Upper lobe of right lung (tissue), 1 donor: Measurements from ENCODE around the gene STOML2. TPM values are rescaled to one million over a fixed set of nuclear protein-coding genes. Genes with fewer than 3 reads are reported as not detected.
"Not testable (repeated sequence)": the region's sequence is repeated elsewhere in the genome, so short reads cannot be mapped to it uniquely, and the experiment has no call there.

Source experiments
- ATAC-seq: fragments of 200-7000 bp; cut with Tn5 transposase; one replicate; pipeline ENCODE4 v1.9.1; 2020; ENCODE audit warnings: mild to moderate bottlenecking, moderate library complexity
- DNase-seq: peaks from one replicate; pipeline ENCODE4 v3.0.0-alpha.2; 2020
- H3K27ac ChIP-seq: fragments of 200-600 bp; one replicate; pipeline ENCODE4 v1.8.0; 2022
- H3K27me3 ChIP-seq: fragments of 200-600 bp; one replicate; pipeline ENCODE4 v1.8.0; 2022; ENCODE audit warnings: mild to moderate bottlenecking
- H3K36me3 ChIP-seq: fragments of 200-600 bp; one replicate; pipeline ENCODE4 v1.8.0; 2022
- H3K4me1 ChIP-seq: fragments of 200-600 bp; one replicate; pipeline ENCODE4 v1.8.0; 2022
- H3K4me3 ChIP-seq: fragments of 200-600 bp; one replicate; pipeline ENCODE4 v1.8.0; 2022; ENCODE audit warnings: mild to moderate bottlenecking
- H3K9me3 ChIP-seq: fragments of 200-600 bp; one replicate; pipeline ENCODE4 v1.8.0; 2022
- CTCF ChIP-seq: fragments of 200-600 bp; IDR thresholded peaks from one replicate; pipeline ENCODE4 v1.8.0; 2022; ENCODE audit warnings: antibody characterized with exemption
- intact Hi-C: fragments of 100-400 bp; cut with DNase I; formaldehyde crosslinking; loops from one replicate; pipeline ENCODE4 v1.11.0; 2022
- long read RNA-seq: library from polyadenylated mRNA; unstranded; transcript quantifications from one replicate; pipeline ENCODE4 v2.0.0, GENCODE V29; 2021
- total RNA-seq: library from RNA; stranded (reverse); fragmentation: NEBNext Ultra II Directional; extraction: Animal tissue kit (Norgen Biotek cat#: 25700); gene quantifications from one replicate; pipeline ENCODE4 v1.2.1, GENCODE V29; 2021
- donor health status: DM: no; HTN: yes; CAD: no; lungs with severe emphysema.

The STOML2 gene
- 59.4 TPM for total RNA-seq
- long read RNA-seq, transcript STOML2-201 (10 exons, 1,278 nt) = major isoform, 87 of 100 reads
- long read RNA-seq, partial matches to known transcripts = 8 of 100 reads
- long read RNA-seq, other reads (novel, unspliced or antisense) = 4 of 100 reads

- H3K27ac ChIP-seq = peak within 1 kb of the TSS; percentile 92
- no peak for TF ChIP-seq CTCF
- H3K4me3 ChIP-seq = peak within 1 kb of the TSS; percentile 86
- DNase-seq (peak; percentile 95), ATAC-seq (peak; percentile 98)
- H3K36me3 ChIP-seq = peaks cover 63% of the 10 kb centered on the region
- H3K27me3 ChIP-seq = no peaks in the 10 kb centered on the region
- intact Hi-C loops = no loop called here
- H3K4me1 ChIP-seq = peaks cover 17% of the 10 kb centered on the region
- no peaks in the 10 kb centered on the region for H3K9me3 ChIP-seq
These were observed at the start of gene STOML2 for GRCh38 chr9:35102769-35103659. STOML2 (minus strand) TSS chr9:35103131; CDS start chr9:35103094, 37 bp downstream.

- intact Hi-C loops = not testable (repeated sequence)
These were observed 45.1 kb upstream of the STOML2 start for GRCh38 chr9:35147941-35148563.

GRCh38 chr9:35142037-35142436, 39.1 kb upstream of the STOML2 start:
- no peak overlapping the region for H3K27ac ChIP-seq
- H3K9me3 ChIP-seq = peaks cover 8% of the 10 kb centered on the region
- intact Hi-C loops = loop anchor here (5.0 kb wide), 1 partner anchor 65 kb away; no protein-coding TSS in a partner anchor
- no peaks in the 10 kb centered on the region for H3K27me3 ChIP-seq
- no peak for DNase-seq
- H3K4me1 ChIP-seq = no peaks in the 10 kb centered on the region
- H3K36me3 ChIP-seq = no peaks in the 10 kb centered on the region
- ATAC-seq = no peak
- H3K4me3 ChIP-seq = no peak overlapping the region
- no peak for TF ChIP-seq CTCF

More at GRCh38 chr9:35147941-35148563, 45.1 kb upstream of the STOML2 start:
- H3K27ac ChIP-seq, H3K27me3 ChIP-seq, DNase-seq, H3K4me3 ChIP-seq, H3K36me3 ChIP-seq, H3K4me1 ChIP-seq, ATAC-seq: not testable (repeated sequence)
- peaks cover 19% of the 10 kb centered on the region for H3K9me3 ChIP-seq

- H3K27me3 ChIP-seq = no peaks in the 10 kb centered on the region
- no peak for DNase-seq
- H3K4me1 ChIP-seq = no peaks in the 10 kb centered on the region
- peaks cover 4% of the 10 kb centered on the region for H3K9me3 ChIP-seq
- no peaks in the 10 kb centered on the region for H3K36me3 ChIP-seq
- ATAC-seq = no peak
- H3K4me3 ChIP-seq = no peak overlapping the region
- H3K27ac ChIP-seq = no peak overlapping the region
- no peak for TF ChIP-seq CTCF
- intact Hi-C loops = loop anchor here (5.0 kb wide), 1 partner anchor 67 kb away; no protein-coding TSS in a partner anchor
These were observed 37.2 kb upstream of the STOML2 start for GRCh38 chr9:35140093-35140492.

- H3K4me3 ChIP-seq = no peak overlapping the region
- ATAC-seq (no peak), DNase-seq (no peak)
- no peaks in the 10 kb centered on the region for H3K9me3 ChIP-seq
- H3K4me1 ChIP-seq = no peaks in the 10 kb centered on the region
- TF ChIP-seq CTCF = no peak
- intact Hi-C loops = no loop called here
- H3K27ac ChIP-seq = no peak overlapping the region
- no peaks in the 10 kb centered on the region for H3K36me3 ChIP-seq
- no peaks in the 10 kb centered on the region for H3K27me3 ChIP-seq
These were observed 33.9 kb upstream of the STOML2 start for GRCh38 chr9:35136866-35137265.

GRCh38 chr9:35135988-35136387, 33.1 kb upstream of the STOML2 start:
- no peak for DNase-seq
- intact Hi-C loops = no loop called here
- ATAC-seq = no peak
- no peaks in the 10 kb centered on the region for H3K9me3 ChIP-seq
- H3K36me3 ChIP-seq = no peaks in the 10 kb centered on the region
- H3K27ac ChIP-seq = no peak overlapping the region
- no peak for TF ChIP-seq CTCF
- no peaks in the 10 kb centered on the region for H3K27me3 ChIP-seq
- H3K4me3 ChIP-seq = no peak overlapping the region
- H3K4me1 ChIP-seq = no peaks in the 10 kb centered on the region
